ENCODE measurements around the gene COQ8B.

Gene COQ8B

GRCh38 chr19:40685016-40685526 lies 31.6 kb downstream of the COQ8B start:
- TF ChIP-seq CTCF (IDR thresholded peaks at IDR 0.05; ENCODE audit: low read depth, low read length) = no peak
- H3K4me3 ChIP-seq (ENCODE audit: low read depth, low read length) = no peak overlapping the region

GRCh38 chr19:40684280-40684679 lies 32.4 kb downstream of the COQ8B start:
- H3K4me3 ChIP-seq (ENCODE audit: low read depth, low read length) = no peak overlapping the region
- TF ChIP-seq CTCF (IDR thresholded peaks at IDR 0.05; ENCODE audit: low read depth, low read length) = no peak

- H3K4me3 ChIP-seq (ENCODE audit: low read depth, low read length) = no peak overlapping the region
- no peak for TF ChIP-seq CTCF (IDR thresholded peaks at IDR 0.05; ENCODE audit: low read depth, low read length)
Measured at GRCh38 chr19:40683437-40683836, 33.2 kb downstream of the COQ8B start.

- TF ChIP-seq CTCF (IDR thresholded peaks at IDR 0.05; ENCODE audit: low read depth, low read length) = no peak
- H3K4me3 ChIP-seq (ENCODE audit: low read depth, low read length) = no peak overlapping the region
Measured at GRCh38 chr19:40682431-40682964, 34.2 kb downstream of the COQ8B start.

- no peak overlapping the region for H3K4me3 ChIP-seq (ENCODE audit: low read depth, low read length)
- TF ChIP-seq CTCF (IDR thresholded peaks at IDR 0.05; ENCODE audit: low read depth, low read length) = no peak
Measured at GRCh38 chr19:40681039-40681438, 35.6 kb downstream of the COQ8B start.

- TF ChIP-seq CTCF (IDR thresholded peaks at IDR 0.05; ENCODE audit: low read depth, low read length) = no peak
- no peak overlapping the region for H3K4me3 ChIP-seq (ENCODE audit: low read depth, low read length)
Measured at GRCh38 chr19:40677156-40677555, 39.5 kb downstream of the COQ8B start.

- no peak for TF ChIP-seq CTCF (IDR thresholded peaks at IDR 0.05; ENCODE audit: low read depth, low read length)
- no peak overlapping the region for H3K4me3 ChIP-seq (ENCODE audit: low read depth, low read length)
Measured at GRCh38 chr19:40674291-40674690, 42.4 kb downstream of the COQ8B start.
